ENCODE results near the gene MYDGF.

Gene MYDGF

DNA sequence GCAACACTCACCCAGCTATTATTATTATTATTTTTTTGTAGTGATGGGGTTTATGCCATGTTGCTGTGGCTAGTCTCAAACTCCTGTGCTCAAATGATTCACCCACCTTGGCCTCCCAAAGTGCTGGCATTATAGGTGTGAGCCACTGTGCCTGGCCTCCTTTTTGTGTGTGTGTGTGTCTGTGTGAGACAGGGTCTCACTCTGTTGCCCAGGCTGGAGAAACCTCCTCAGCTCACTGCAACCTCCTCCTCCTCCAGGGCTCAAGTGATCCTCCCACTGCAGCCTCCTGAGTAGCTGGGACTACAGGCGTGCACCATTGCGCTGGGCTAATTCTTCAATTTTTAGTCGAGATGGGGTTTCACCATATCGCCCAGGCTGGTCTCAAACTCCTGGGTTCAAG lies 3.6 kb upstream of the MYDGF start:
- no peak for DNase-seq (ENCODE audit: low read depth)

DNA sequence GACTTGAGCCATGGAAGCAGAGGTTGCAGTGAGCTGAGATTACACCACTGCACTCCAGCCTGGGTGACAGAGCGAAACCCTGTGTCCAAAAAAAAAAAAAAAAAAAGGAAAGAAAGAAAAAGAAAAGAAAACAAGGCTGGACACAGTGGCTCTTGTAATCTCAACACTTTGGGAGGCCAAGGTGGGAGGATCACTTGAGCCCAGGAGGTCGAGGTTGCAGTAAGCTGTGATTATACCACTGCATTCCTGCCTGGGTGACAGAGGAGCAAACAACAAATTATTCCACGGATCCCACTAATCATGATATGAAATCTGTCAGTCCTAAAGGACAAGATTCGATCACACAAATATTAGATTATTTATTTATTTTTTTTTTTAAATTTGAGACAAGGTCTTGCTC lies 3.1 kb upstream of the MYDGF start:
- no peak for DNase-seq (ENCODE audit: low read depth)

DNA sequence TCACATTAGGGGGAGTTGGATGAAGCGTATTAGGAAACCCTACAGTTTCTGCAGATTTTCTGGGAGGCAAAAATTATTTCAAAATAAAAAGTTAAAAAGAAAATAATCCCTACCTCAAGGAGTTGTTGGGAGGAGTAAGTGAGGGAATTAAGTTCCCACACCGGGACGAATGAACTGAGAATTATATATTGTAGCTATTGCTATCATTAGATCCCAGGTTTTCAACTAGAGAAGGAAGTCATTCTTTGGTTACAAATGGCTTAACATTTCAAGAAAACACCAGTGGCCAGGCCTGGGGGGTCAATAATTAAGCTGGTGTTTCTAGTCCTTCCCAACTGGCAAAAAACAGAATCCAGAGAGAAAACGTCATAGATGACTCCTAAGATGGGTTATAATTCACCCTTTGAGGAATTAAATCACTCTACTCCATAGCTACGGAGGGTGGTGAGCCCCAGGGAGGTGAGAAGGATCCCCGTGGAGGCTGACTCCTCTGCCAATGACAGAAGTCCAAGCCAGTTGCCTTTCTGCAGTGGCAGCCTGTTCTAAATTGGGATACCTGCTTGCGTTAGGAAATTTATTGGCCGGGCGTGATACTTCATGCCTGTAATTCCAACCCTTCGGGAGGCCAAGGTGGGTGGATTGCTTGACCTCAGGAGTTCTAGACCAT lies 1.2 kb upstream of the MYDGF start:
- no peak for DNase-seq (ENCODE audit: low read depth)

DNA sequence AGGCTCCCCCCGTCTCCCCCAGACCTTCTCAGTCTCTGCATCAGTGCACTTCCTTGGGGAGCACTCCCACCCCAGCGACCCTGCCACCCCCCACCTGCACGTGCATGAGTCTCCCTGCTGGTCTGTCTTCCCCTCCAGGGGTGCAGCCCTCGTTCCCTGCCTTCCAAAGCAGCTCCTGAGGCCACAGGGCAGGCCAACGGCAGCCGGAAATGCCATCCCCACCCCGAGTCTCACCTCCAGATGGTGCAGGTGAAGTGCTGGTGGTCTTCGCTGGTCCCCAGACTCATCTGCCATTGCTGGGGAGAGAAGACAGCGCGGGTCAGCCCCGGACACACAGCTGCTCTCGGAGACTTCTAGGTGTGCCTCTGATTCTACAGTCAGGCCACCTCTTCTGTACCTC lies 5.5 kb downstream of the MYDGF start:
- DNase-seq (ENCODE audit: low read depth): no peak

DNA sequence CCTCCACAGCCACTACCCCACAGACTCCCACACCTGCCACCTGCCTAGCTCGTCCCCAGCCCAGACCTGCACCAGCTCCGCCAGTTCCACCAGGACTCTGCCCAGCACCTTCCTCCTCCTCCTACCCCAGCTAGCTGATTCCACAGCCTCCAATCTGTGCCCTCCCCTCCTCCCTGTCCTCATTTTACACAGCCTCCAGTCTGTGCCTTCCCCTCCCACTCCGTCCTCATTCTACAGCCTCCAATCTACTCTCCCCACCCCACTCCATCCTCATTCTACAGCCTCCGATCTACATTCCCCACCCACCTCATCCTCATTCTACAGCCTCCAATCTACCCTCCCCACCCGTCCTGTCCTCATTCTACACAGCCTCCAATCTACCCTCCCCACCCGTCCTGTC lies 7.3 kb downstream of the MYDGF start:
- no peak for DNase-seq (ENCODE audit: low read depth)

DNA sequence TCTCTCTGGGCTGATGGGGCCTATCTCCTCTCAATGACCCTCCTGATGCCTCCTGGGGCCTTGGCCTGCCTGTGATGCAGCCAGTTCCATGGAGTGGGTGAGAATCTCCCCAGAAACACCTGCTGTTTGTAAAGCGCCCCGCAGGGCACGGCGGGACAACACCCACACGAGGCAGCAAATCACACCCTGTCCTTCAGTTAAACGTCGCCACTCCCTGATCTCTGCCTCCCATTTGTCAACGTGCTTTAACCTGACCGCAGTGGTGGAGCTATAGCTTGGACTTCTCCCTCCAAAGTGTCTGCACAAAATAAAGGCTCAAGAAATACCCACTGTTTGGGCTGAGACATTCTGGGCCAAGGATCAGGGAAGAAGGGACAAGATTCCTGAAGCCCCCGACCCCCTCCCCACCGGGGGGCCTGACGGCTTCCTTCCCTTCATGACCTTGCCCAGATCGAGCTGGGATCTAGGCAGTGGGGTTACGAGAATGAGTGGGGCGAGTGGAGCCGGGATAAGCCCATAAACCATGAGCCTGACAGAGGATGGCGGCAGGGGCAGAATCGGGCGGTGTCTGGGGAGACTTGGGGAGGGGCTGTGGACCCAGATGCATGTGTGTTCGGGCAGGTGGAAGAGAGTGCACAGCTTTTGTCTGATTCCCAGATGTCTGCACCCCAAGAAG lies 8.0 kb downstream of the MYDGF start:
- DNase-seq (ENCODE audit: low read depth): no peak

DNA sequence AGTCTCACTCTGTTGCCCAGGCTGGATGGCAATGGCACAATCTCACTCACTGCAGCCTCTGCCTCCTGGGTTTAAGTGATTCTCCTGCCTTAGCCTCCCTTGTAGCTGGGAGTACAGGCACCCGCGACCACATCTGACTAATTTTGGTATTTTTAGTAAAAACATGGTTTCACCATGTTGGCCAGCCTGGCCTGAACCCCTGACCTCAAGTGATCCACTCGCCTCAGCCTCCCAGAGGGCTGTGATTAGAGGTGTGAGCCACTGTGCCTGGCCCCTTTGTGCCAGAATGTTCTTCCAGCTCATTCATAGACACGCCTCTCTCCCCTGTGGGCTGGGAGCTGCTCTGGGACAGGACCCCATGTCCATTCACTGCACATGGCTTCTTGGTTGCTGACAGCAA lies 9.1 kb downstream of the MYDGF start:
- DNase-seq (ENCODE audit: low read depth): no peak

DNA sequence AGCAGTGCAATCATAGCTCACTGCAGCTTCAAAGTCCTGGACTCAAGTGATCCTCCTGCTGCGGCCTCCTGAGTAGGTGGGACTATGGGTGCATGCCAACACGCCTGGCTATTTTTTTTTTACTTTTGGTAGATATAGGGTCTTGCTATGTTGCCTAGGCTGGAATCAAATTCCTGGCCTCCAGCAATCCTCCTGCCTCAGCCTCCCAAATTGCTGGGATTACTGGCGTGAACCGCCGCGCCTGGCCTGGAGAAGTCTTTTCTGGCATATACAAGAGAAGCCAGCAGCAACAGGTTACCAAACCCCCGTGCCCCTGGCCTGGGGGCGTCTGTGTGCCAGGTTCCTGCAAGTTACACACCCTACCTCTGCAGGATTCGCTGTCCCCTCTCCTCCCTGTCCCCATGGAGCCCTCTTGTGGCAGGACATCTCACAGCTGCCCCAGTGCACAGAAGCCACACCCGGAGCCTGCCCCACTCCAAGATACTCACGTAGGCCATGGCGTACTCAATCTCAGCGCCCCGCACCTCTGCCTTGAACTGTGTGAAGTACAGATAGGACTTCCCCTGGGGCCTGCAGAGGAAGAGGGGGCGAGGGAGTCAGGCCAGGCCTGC lies 9.9 kb downstream of the MYDGF start:
- DNase-seq (ENCODE audit: low read depth): no peak

DNA sequence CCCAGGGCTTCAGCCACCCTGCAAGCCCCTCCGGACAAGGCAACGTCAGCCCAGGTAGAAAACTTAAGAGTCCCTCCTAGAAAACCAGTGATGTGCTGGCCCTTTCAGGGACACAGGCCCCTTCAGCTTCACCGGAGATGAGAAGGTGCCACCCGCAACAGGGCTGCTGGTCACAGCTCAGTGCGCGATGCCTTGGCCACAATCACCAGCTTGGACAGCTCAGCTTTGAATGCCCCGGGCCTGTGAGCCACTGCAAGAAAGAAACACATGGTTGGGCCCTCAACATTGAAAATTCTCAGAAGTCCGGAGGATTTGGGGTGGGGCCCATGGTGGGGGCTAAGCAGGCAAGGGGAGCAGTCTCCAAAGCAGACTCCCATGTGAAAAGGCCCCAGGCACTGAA lies 12.3 kb downstream of the MYDGF start:
- DNase-seq (ENCODE audit: low read depth): no peak

DNA sequence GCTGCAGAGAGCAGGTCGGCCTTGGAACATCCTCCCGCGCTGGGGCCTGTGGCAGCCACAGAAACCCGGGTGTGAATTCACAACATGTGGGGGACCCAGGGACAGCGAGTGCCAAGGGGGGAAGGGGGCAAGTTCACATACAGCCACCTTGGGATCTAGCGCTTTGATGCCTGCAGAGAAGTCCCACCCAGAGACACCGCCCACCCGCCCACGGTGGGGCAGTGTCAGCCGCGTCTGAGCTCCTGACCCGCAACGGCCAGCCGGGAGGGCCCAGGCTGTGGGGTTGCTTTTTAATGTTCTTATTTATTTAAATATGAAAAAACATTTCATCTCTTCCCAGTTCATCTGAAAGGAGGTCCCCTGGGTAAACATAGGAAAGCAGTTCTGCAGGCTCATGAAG lies 12.9 kb downstream of the MYDGF start:
- DNase-seq (ENCODE audit: low read depth): no peak

DNA sequence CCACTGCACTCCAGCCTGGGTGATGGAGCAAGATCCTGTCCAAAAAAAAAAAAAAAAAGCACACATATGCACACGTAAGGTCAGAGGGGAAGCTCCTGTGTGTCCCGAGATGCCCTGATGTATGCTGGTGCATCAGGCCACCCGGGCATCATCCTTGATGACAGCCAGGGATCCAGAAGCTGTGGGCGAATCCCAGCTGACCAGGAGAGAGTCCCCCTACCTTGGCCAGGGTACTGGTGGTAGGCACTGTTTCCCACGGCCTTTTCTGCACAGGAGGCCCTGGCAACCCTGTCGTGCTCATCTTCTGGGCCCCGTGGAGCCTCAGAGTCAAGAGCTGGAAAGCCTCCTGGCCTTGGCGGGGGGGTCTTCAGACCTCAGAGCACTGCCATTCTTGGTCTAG lies 14.0 kb downstream of the MYDGF start:
- no peak for DNase-seq (ENCODE audit: low read depth)

DNA sequence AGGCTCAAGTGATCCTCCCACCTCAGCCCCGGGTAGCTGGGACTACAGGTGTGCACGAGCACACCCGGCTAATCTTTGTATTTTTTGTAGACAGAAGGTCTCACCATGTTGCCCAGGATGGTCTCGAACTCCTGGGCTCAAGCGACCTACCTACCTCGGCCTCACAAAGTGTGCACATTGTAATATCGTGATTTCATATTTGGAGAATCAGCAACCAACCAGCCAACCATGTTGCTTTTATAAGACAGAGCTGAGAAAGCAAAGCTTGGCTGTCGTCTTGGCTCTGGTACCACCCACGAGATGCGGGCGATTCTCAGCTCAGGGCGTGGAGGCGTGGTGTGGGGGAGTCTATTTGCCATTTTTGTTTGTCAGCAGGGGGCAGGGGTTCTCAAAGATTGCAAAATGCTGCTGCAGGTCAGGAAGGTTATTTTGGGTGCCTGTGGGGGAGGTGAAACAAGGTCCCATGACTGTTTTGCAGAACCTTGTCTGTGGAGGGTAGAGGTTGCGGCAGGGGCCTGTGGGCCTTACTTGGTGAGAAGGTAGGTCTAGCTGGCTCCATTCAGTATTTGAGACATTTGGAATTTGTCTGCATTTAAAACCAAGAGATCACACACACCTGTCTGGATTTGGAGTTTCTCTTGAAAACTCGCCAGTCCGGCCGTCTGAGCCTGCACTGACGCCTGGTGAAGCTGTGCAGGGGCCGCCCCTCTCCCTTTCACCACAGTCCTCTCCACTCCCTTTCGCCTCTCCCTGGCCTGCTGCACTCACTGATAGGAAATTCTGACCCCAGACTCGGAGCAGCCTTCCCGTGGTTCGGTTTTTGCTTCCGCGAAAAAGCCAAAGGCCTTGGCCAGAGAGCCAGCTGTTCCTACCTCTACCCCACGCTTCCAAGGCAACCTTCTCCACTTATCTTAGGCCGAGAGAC lies 15.4 kb downstream of the MYDGF start:
- DNase-seq (ENCODE audit: low read depth): no peak

DNA sequence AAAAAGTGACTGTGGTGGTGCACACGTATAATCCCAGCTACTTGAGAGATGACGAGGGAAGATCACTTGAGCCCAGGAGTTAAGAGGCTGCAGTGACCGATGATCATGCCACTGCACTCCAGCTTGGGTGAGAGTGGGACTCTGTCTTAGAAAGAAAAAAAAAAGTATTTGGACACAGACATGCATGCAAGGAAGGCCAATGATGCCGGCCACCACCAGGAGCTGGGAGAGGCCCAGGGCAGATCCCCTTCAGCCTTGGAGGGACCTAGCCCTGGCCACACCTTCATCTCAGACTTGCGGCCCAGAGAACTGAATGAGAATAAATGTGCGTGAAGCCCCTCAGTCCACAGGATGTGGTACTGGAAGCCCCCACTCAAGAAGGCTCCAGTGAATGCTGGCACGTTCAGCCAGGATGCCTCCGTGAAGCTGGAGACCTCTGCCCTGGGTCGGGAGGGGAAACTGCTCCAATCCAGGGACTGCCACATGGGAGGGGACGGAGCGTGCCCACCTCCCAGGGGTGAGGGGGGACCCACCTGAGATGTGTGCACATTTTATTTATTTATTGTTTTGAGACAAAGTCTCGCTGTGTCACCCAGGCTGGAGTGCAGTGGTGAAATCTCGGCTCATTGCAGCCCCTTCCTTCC lies 16.2 kb downstream of the MYDGF start:
- DNase-seq (ENCODE audit: low read depth): no peak

DNA sequence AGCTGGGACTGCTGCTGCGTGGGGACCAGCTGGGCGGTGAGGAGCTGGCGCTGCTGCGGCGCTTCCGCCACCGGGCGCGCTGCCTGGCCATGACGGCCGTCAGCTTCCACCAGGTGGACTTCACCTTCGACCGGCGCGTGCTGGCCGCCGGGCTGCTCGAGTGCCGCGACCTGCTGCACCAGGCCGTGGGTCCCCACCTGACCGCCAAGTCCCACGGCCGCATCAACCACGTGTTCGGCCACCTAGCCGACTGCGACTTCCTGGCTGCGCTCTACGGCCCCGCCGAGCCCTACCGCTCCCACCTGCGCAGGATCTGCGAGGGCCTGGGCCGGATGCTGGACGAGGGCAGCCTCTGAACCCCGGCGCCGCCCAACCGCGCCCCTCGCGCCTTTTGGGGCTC lies 18.1 kb downstream of the MYDGF start:
- DNase-seq (ENCODE audit: low read depth): no peak

DNA sequence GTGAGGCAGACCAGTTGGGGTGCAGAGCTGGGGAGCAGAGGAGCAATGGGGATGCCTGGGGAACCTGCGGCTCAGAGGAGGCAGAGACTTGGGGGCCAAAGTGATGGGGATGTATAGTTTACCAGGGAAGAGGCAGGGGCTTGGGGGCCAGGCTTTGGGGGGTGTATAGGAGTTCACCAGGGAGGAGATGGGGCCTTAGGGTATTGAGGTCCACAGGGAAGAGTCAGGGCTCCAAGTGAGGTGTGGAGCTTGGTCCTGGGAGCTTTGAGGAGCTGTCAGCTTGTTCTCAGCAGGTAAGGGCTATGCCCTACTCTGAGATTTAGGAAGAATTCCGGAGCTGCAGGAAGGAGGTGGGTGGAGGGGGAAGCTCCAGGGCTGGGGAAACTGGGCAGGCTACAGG lies 20.0 kb downstream of the MYDGF start:
- DNase-seq (ENCODE audit: low read depth): no peak

DNA sequence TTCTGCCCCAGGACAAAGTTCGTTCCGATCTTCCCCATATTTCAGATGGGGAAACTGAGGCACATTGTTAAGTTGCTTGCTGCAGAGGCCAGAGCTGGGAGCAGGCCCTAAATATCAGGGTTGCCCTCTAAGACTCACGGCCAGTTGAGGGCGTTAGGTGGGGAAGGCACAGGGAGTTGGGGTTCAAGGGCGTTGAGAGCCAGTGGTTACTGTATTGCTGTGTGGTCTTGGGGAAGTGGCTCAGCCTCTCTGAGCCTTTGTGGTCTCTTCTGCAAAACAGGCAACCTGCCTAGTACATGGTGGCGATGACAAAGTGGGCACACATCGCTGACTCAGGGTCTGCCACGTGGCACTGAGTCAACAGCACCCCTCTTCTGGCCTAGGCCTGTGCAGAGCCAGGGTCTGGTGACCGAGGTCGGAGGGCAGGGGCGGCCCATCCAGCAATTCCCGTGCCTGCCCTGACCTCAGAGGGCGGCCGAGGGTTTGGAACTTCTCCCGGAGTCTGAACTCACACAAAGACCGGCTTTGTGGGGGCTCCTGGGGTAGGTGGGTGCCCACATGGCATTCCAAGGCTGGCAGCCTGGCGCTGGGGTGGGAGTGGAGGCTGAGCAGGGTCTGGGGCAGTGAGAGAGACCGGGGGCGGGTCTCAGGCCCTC lies 20.6 kb downstream of the MYDGF start:
- no peak for DNase-seq (ENCODE audit: low read depth)

DNA sequence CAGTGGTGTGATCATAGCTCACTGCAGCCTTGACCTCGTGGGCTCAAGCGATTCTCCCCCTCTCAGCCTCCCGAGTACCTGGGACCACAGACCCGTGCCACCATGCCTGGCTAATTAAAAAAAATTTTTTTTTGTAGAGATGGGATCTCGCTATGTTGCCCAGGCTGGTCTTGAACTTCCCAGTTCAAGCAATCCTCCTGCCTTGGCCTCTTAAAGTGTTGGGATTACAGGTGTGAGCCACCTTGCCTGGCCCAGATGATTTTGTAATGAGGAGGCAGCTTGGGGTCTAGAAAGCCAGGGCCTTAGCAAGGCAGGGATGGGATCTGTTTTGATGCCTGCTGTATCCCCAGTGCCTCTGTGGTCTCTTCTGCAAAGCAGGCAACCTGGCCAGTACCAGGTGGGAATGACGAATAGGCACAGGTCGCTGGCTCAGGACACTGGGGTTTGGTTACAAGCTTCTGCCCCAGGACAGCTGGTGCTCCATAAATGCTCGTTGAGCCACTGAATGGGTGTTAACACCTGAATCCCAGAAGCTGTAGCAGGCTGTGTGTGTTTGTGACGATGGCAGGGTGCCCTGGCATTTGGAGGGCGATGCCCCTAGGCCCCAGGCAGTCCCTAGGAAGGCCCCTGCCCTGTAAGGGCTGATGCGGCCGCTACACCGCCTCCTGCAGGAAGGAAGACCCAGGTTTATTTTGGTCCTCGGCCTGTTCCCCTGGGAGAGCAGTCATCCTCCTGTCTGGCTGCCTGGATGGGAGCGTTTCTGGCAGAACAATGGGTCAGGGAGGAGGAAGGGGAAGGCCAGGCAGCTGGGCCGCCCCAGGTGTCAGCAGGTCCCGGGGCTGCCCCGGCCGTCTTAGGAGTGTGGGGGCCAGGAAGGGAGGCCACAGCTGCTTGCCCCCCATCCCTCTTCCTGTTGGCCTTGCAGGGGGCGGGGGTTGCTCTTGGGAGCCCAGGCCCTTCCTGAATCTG lies 22.2 kb downstream of the MYDGF start:
- no peak for DNase-seq (ENCODE audit: low read depth)

DNA sequence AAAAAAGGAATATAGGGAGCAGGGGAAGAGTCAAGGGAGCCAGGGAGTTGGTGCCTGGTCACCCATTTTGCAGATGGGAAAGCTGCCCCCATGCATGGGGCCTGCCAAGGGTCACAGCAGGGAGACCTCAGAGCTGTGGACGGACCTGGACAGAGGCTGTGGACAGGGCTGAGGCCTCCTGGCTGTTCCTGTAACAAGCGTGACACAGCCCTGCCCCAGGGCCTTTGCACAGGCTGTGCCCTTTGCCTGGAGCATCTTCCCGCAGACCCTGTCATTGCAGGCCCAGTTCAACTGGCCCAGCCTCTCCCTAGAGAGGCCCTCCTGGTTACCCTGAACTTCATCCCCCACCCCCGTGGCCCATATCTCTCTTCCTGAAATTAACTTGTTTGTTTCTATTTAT lies 24.4 kb downstream of the MYDGF start:
- DNase-seq (ENCODE audit: low read depth): no peak

DNA sequence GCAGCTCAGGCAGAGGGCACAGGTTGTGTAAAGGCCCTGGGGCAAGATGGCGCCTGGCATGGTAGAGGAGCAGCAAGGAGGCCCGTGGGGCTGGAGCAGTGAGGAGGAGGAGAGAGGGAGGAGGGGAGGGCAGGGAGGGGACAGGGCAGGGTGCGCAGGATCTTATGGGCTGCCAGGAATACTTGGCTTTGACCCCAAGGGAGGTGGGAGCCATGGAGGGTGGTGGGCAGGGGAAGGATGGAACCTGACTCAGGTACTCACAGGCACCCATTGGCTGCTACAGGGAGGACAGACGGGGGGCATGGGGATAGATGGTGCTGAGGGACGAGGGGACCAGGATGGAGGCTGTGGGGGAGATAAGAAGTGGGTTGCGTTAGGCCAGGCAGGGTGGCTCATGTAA lies 27.5 kb downstream of the MYDGF start:
- no peak for DNase-seq (ENCODE audit: low read depth)

DNA sequence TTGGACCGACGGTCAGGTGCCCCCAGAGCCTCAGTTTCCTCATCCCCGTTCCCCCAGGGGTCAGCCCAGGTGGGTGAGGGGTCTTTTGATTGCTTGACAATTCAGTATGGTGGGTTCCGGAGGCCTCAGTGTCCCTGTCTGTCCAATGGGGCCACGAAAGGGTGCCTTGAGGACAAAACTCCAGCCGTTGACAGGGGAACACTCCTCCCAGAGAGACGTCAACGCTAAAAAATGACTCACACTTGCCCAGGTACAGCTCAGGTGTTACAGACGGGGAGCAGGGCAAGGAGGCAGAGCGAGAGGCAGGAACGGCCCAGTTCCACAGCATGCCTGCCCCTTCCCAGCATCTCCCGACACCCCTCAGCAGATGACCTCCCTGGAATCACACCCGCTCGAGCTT lies 29.0 kb downstream of the MYDGF start:
- DNase-seq (ENCODE audit: low read depth): no peak
